Thoracic aorta (tissue), 2 donors: ENCODE data around the gene THY1. TPM values are rescaled to one million over a fixed set of nuclear protein-coding genes. Genes with fewer than 3 reads are reported as not detected.
A peak's percentile ranks its signal among the peaks of the same experiment; 100 is the strongest.
"Not testable (repeated sequence)": the region's sequence is repeated elsewhere in the genome, so short reads cannot be mapped to it uniquely, and the experiment has no call there.

Source experiments
- ATAC-seq: fragments of 150-250 bp; one replicate; pipeline ENCODE4 v1.8.0; 2017; ENCODE audit warnings: low read depth; ENCODE audit not compliant: insufficient number of reproducible peaks, low FRiP score
- DNase-seq: peaks from one replicate; pipeline ENCODE4 v3.0.0-alpha.2; 2020; ENCODE audit warnings: low spot score
- H3K27ac ChIP-seq, 2 donors: fragments of 200-600 bp; sonication (generic); 1 replicate in 1 of 2; 2 replicates in 1 of 2; pipeline ENCODE4 v1.5.1; 2016; ENCODE audit warnings: mild to moderate bottlenecking in 2 of 2, moderate library complexity in 2 of 2
- H3K27me3 ChIP-seq: fragments of 200-600 bp; sonication (generic); replicated peaks from 2 replicates; pipeline ENCODE4 v1.6.0; 2016; ENCODE audit warnings: mild to moderate bottlenecking; ENCODE audit not compliant: insufficient read depth
- H3K36me3 ChIP-seq: fragments of 200-600 bp; sonication (generic); one replicate; pipeline ENCODE4 v1.5.1; 2016
- H3K4me1 ChIP-seq, 2 donors: fragments of 200-600 bp; sonication (generic); 1 replicate in 1 of 2; 2 replicates in 1 of 2; pipeline versions ENCODE4 v1.5.1 to v1.6.0; 2016; ENCODE audit warnings: low read depth in 2 of 2, mild to moderate bottlenecking in 1 of 2; ENCODE audit not compliant: control insufficient read depth in 1 of 2
- H3K4me3 ChIP-seq: fragments of 200-600 bp; sonication (generic); 2 replicates; pipeline ENCODE4 v1.5.1; 2016; ENCODE audit warnings: mild to moderate bottlenecking
- H3K9me3 ChIP-seq: fragments of 200-600 bp; sonication (generic); 2 replicates; pipeline ENCODE4 v1.5.1; 2016
- CTCF ChIP-seq: fragments of 200-600 bp; sonication (generic); IDR thresholded peaks from one replicate; pipeline ENCODE4 v1.5.1; 2019; ENCODE audit warnings: antibody characterized with exemption
- total RNA-seq, 2 donors: library from RNA; depleted of rRNA; stranded (reverse); fragments of >200 nt; gene quantifications; one replicate each; pipeline versions ENCODE4 v1.1.0 to v1.2.3, GENCODE V29; 2016

The THY1 gene
- total RNA-seq, 2 donors from 2014 or later: 12.0 to 15.4 TPM

GRCh38 chr11:119384332-119384731, 38.6 kb downstream of the THY1 start:
- ATAC-seq (no peak), DNase-seq (no peak)
- TF ChIP-seq CTCF: no peak
- no peaks in the 10 kb centered on the region for H3K27me3 ChIP-seq
- H3K4me3 ChIP-seq: no peak overlapping the region
- no peak overlapping the region for H3K27ac ChIP-seq
- H3K4me1 ChIP-seq: peaks cover 5 to 16% of the 10 kb centered on the region in 2 donors
- H3K9me3 ChIP-seq: no peaks in the 10 kb centered on the region
- H3K36me3 ChIP-seq: no peaks in the 10 kb centered on the region

DNA sequence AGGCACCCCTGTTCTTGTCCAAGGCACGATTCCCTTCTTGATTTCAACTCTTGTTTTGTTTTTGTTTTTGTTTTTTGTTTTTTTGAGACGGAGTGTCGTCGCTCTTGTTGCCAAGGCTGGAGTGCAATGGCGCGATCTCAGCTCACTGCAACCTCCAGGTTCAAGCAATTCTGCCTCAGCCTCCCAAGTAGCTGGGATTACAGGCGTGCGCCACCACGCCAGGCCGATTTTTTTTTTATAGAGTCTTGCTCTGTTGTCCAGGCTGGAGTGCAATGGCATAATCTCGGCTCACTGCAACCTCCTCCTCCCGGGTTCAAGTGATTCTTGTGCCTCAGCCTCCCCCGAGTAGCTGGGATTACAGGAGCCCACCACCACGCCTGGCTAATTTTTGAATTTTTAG, 40.5 kb downstream of the THY1 start:
- H3K36me3 ChIP-seq, ATAC-seq, H3K27ac ChIP-seq, H3K9me3 ChIP-seq, DNase-seq, H3K4me3 ChIP-seq, H3K27me3 ChIP-seq: not testable (repeated sequence)
- H3K4me1 ChIP-seq: peaks cover 5 to 16% of the 10 kb centered on the region in 2 donors

DNA sequence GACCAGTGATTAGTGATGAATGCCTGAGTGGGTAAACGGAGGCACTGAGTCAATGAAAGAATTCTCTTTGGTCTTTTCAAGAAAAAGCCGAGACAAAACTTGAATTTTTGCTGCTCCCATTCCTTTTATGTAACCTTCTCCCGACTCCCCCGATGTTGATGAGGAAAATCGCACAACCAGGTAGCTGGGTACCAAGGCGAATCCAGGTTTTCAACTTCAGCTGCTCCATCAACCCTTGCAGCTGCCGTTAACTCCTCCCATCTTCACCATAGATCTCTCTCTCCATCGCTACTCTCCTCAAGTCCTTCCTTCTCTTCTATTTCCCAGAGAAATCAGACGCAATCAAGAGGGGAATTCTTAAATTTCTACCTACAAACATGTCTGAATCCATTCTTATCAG, 40.9 kb downstream of the THY1 start:
- no peak for TF ChIP-seq CTCF
- H3K27ac ChIP-seq: no peak overlapping the region
- no peak for ATAC-seq
- H3K9me3 ChIP-seq: no peaks in the 10 kb centered on the region
- no peaks in the 10 kb centered on the region for H3K36me3 ChIP-seq
- H3K4me1 ChIP-seq: peaks cover 5 to 16% of the 10 kb centered on the region in 2 donors
- DNase-seq: no peak
- no peaks in the 10 kb centered on the region for H3K27me3 ChIP-seq
- peak overlapping the region; percentile 69 for H3K4me3 ChIP-seq

DNA sequence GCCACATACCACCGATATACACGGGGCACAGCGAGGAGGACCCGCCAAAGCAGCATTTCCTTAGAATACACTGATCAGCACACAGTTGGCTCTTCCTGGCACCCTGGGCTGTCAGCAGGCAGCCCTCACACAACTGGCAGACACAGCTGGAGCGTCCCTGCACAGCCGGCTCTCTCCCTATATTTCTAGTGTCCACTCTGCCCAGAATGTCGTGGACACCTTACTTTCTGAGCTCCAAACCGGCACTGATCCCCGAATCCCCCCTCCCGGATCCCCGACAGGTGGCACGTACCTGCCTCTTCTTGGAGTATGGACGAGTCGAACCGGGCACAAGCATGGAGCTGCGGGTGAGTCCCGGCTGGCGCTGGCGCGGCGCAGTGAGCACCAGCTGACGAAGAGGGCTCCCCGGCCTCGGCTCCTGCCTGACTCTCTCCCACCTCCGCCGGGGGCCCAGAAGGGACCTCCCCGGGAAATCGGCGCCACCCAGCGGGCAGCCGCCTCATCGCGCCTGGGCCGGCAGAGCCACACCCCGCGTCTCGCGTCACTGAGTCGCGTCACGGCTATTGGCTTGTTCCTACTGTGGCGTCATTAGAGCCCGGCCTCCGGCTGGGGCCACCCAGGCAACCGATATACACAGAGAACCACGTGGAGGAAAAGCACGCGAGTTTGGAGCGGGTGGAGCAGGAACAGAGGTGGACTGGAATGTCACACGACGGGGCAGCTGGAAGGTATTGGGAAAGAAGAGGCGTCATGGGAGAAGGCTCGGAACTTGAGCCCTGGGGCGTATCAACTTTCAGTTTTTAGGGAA, 41.6 kb downstream of the THY1 start, which contains the start of gene USP2:
USP2 (minus strand) TSS at position 510 of the 808 bp plus-strand sequence. CDS start 8,210 bp downstream, outside the sequence.
- ATAC-seq: peak; percentile 97
- peak within 1 kb of the TSS; percentile 69 for H3K4me3 ChIP-seq

DNA sequence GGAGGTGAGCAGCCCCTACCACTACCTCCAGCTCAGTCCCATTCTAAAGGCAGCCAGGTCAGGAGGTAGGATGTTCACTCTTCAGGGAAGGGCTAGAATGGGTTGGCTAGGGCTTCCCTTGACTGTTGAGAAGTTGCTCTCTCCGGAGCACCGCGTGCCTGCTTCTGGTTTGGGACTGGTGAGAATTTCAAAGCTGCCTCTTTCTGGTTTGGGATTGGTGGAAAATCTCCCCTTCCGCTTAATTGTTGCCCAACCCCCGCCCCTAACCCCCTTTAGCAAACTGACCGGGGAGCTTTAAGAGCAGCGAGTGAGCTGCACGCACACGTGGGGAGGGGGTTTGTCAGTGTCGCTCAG, 42.2 kb downstream of the THY1 start:
- Histone ChIP-seq H3K36me3 (no peaks in the 10 kb centered on the region), H3K9me3 (no peaks in the 10 kb centered on the region), H3K27ac (no peak overlapping the region), H3K4me3 (peak overlapping the region; percentile 69), H3K27me3 (no peaks in the 10 kb centered on the region), H3K4me1 (peaks cover 8 to 25% of the 10 kb centered on the region in 2 donors)
- TF ChIP-seq CTCF: no peak
- ATAC-seq: no peak
- DNase-seq: no peak

More for the DNA sequence above, 41.6 kb downstream of the THY1 start, which contains the start of gene USP2:
- TF ChIP-seq CTCF: peak; percentile 90
- no peak within 1 kb of the TSS for H3K27ac ChIP-seq
- H3K27me3 ChIP-seq: no peaks in the 10 kb centered on the region
- H3K36me3 ChIP-seq: no peaks in the 10 kb centered on the region
- DNase-seq: peak; percentile 92
- peaks cover 5 to 19% of the 10 kb centered on the region in 2 donors for H3K4me1 ChIP-seq
- H3K9me3 ChIP-seq: no peaks in the 10 kb centered on the region
